GM12892 (cell line): Measurements from ENCODE around the gene STOX2.

ENCODE experiments used
- POLR2A ChIP-seq: IDR thresholded peaks from 2 replicates; pipeline ENCODE4 v1.6.1; 2011; ENCODE audit warnings: low read depth, low read length, control low read depth
- POLR2AphosphoS5 ChIP-seq: IDR thresholded peaks from 2 replicates; pipeline ENCODE4 v1.6.1; 2011; ENCODE audit warnings: low read depth, low read length, control low read depth
- TAF1 ChIP-seq: IDR thresholded peaks from 2 replicates; pipeline ENCODE4 v1.6.1; 2011; ENCODE audit warnings: low read depth, mild to moderate bottlenecking, control low read depth, low read length, borderline replicate concordance

GRCh38 chr4:183921335-183921734 lies 16.2 kb downstream of the STOX2 start:
- TF ChIP-seq TAF1 (no peak), POLR2A (no peak), POLR2AphosphoS5 (no peak)
